Esophagus muscularis mucosa (tissue), 4 donors: Measurements from ENCODE around the gene CDH6. TPM values are rescaled to one million over a fixed set of nuclear protein-coding genes. Genes with fewer than 3 reads are reported as not detected.
"Not testable (repeated sequence)": the region's sequence is repeated elsewhere in the genome, so short reads cannot be mapped to it uniquely, and the experiment has no call there.

ENCODE experiments used
- DNase-seq: peaks from one replicate; pipeline ENCODE4 v3.0.0-alpha.2; 2017; ENCODE audit errors: extremely low spot score
- H3K27ac ChIP-seq, 4 donors: fragments of 200-600 bp; sonication (generic); replicated peaks in 1 of 4; 1 replicate in 3 of 4; 2 replicates in 1 of 4; pipeline ENCODE4 v1.5.1; 2016 to 2019; ENCODE audit warnings: mild to moderate bottlenecking in 1 of 4
- H3K27me3 ChIP-seq, 4 donors: fragments of 200-600 bp; sonication (generic); one replicate each; pipeline versions ENCODE4 v1.5.1 to v1.6.0; 2016 to 2019
- H3K36me3 ChIP-seq, 4 donors: fragments of 200-600 bp; sonication (generic); one replicate each; pipeline ENCODE4 v1.5.1; 2016 to 2019
- H3K4me1 ChIP-seq, 4 donors: fragments of 200-600 bp; sonication (generic); one replicate each; pipeline ENCODE4 v1.5.1; 2016 to 2019
- H3K4me3 ChIP-seq, 4 donors: fragments of 200-600 bp; sonication (generic); 1 replicate in 2 of 4; 2 replicates in 2 of 4; pipeline ENCODE4 v1.5.1; 2016 to 2019; ENCODE audit warnings: mild to moderate bottlenecking in 4 of 4, moderate library complexity in 1 of 4
- H3K9me3 ChIP-seq, 4 donors: fragments of 200-600 bp; sonication (generic); 1 replicate in 3 of 4; 2 replicates in 1 of 4; pipeline ENCODE4 v1.5.1; 2016 to 2019
- CTCF ChIP-seq, 3 experiments: fragments of 200-600 bp in 2 of 3; fragments of 450-650 bp in 1 of 3; sonication (generic) in 2 of 3; IDR thresholded peaks; one replicate each; pipeline ENCODE4 v1.5.1; 2017 to 2019; ENCODE audit warnings: antibody characterized with exemption in 3 of 3, mild to moderate bottlenecking in 2 of 3, moderate library complexity in 1 of 3
- EP300 ChIP-seq: sonication (generic); formaldehyde crosslinking; IDR thresholded peaks from one replicate; pipeline ENCODE4 v1.6.1; 2017; ENCODE audit warnings: antibody characterized with exemption
- POLR2A ChIP-seq: fragments of 450-650 bp; IDR thresholded peaks from one replicate; pipeline ENCODE4 v1.6.1; 2017; ENCODE audit warnings: antibody characterized with exemption, moderate library complexity, mild to moderate bottlenecking, low read depth
- POLR2AphosphoS5 ChIP-seq, 2 donors: sonication (generic); formaldehyde crosslinking; IDR thresholded peaks; one replicate each; pipeline ENCODE4 v1.6.1; 2017; ENCODE audit warnings: antibody characterized with exemption in 2 of 2
- WGBS: methylation state at CpG from one replicate; pipeline ENCODE4 v1.1.5; 2018; 5-methylcytosine and 5-hydroxymethylcytosine counted together
- intact Hi-C: fragments of 100-400 bp; cut with DNase I; formaldehyde crosslinking; loops from one replicate; pipeline ENCODE4 v1.15.1; 2023
- total RNA-seq, 4 donors: library from RNA; depleted of rRNA; stranded (reverse); fragments of >200 nt; gene quantifications; one replicate each; pipeline versions ENCODE4 v1.1.0 to v1.2.1, GENCODE V29; 2016

CDH6 gene
- total RNA-seq, 4 donors from 2014 or later, result 0.83 to 5.3 (median 3.9) TPM

DNA sequence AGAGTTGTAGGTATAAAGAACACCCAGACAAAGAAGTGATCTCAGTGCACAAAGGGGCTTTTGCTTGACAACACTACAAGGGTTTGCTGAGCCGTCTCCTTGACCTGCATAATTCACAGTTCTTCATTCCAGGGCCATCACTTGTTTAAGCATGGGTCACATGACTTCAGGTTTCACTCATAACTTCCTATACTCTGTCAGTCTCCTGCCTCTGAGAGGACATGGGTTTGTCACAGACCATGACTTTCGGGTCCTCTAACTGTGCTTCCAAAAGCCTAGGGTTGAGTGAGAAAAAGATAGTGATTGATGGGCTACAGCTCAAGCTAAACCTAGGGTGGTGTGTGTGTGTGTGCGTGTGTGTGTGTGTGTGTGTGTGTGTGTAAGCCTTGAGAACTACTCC is 166.4 kb downstream of the CDH6 start:
- WGBS, result 66% methylated on average over 3 of the region's 3 CpGs
- no peak for TF ChIP-seq EP300
- no peak for TF ChIP-seq CTCF (IDR thresholded peaks at IDR 0.05)
- TF ChIP-seq POLR2A, result no peak
- TF ChIP-seq POLR2AphosphoS5 (IDR thresholded peaks at IDR 0.05), result no peak
- no peak overlapping the region for H3K4me3 ChIP-seq

DNA sequence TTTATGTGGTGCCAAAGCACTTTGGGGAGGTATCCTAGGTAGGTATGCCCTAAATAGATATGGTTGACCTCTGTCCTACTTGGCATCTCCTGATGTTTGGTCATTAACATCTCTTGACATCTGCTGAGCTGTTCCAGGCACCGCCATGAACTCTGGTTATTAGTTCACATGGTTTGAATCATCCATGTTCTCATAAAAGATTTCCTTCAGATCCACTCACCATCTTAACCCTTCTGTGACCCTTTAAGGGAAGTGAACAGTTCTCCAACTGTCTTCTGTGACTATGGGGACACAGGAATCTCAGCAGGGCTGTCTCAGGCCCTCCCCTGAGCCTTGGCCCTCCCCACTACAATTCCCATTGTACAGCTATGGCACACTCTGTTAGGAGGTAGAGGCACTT is 167.7 kb downstream of the CDH6 start:
- intact Hi-C loops, result no loop called here
- no peak for TF ChIP-seq EP300
- TF ChIP-seq CTCF (IDR thresholded peaks at IDR 0.05), result no peak
- TF ChIP-seq POLR2AphosphoS5 (IDR thresholded peaks at IDR 0.05), result no peak
- no peak for TF ChIP-seq POLR2A
- Histone ChIP-seq H3K9me3 (peaks cover 0 to 2% (median 0%) of the 10 kb centered on the region in 4 donors), H3K27me3 (no peaks in the 10 kb centered on the region), H3K36me3 (no peaks in the 10 kb centered on the region), H3K4me3 (no peak overlapping the region), H3K27ac (no peak overlapping the region), H3K4me1 (no peaks in the 10 kb centered on the region)
- WGBS, result 70% methylated on average over 1 of the region's 1 CpG
- peak; percentile 29 for DNase-seq

More for the DNA sequence above, 166.4 kb downstream of the CDH6 start:
- Histone ChIP-seq H3K27ac (no peak overlapping the region), H3K36me3 (no peaks in the 10 kb centered on the region), H3K27me3 (no peaks in the 10 kb centered on the region), H3K4me1 (no peaks in the 10 kb centered on the region), H3K9me3 (peaks cover 0 to 12% (median 2%) of the 10 kb centered on the region in 4 donors)
- DNase-seq, result peak; percentile 55
- intact Hi-C loops, result no loop called here

GRCh38 chr5:31361704-31362528 is 168.4 kb downstream of the CDH6 start:
- 74% methylated on average over 6 of the region's 6 CpGs for WGBS
- intact Hi-C loops, H3K4me1 ChIP-seq, H3K4me3 ChIP-seq, H3K27ac ChIP-seq, H3K9me3 ChIP-seq, H3K27me3 ChIP-seq, H3K36me3 ChIP-seq: not testable (repeated sequence)
- peak; percentile 37 for DNase-seq

DNA sequence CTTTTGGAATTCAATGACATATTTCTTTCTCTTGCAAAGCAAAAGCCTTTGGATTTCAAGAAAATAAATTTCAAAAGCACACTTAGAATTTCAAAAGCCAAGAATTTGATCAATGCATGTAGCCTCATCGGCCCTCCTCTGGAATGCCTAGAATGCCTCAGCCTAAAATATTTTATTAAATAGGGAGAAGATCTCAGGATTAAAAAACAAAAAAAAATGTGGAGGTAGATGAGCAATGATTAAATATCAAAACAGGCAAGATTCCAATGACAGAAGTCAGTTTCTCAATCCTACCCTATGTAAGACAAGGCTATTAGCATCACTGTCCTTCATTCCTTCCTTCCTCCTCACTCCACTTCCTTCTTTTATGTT is 169.0 kb downstream of the CDH6 start:
- no peaks in the 10 kb centered on the region for H3K36me3 ChIP-seq
- TF ChIP-seq POLR2AphosphoS5 (IDR thresholded peaks at IDR 0.05), result no peak
- no peak for TF ChIP-seq EP300
- no peak for TF ChIP-seq CTCF (IDR thresholded peaks at IDR 0.05)
- no peak for TF ChIP-seq POLR2A
- no peak overlapping the region for H3K27ac ChIP-seq
- no peak overlapping the region for H3K4me3 ChIP-seq
- H3K4me1 ChIP-seq, result no peaks in the 10 kb centered on the region
- H3K9me3 ChIP-seq, result no peaks in the 10 kb centered on the region
- H3K27me3 ChIP-seq, result no peaks in the 10 kb centered on the region
- no peak for DNase-seq
- 90% methylated on average over 1 of the region's 1 CpG for WGBS
- intact Hi-C loops, result no loop called here

- Histone ChIP-seq H3K27me3 (no peaks in the 10 kb centered on the region), H3K9me3 (no peaks in the 10 kb centered on the region), H3K4me1 (no peaks in the 10 kb centered on the region), H3K4me3 (no peak overlapping the region), H3K27ac (no peak overlapping the region), H3K36me3 (no peaks in the 10 kb centered on the region)
- TF ChIP-seq EP300, result no peak
- no peak for TF ChIP-seq CTCF (IDR thresholded peaks at IDR 0.05)
- TF ChIP-seq POLR2AphosphoS5 (IDR thresholded peaks at IDR 0.05), result no peak
- no peak for TF ChIP-seq POLR2A
- 84% methylated on average over 3 of the region's 3 CpGs for WGBS
- DNase-seq, result no peak
- intact Hi-C loops, result no loop called here
Observed at GRCh38 chr5:31362931-31363568, 169.6 kb downstream of the CDH6 start.
